OCI-LY3 (cell line): ENCODE data around the gene WDR86.

Experiments used
- EZH2phosphoT487 ChIP-seq: fragments of 200-600 bp; shearing (Covaris generic); IDR thresholded peaks from 2 replicates; pipeline ENCODE4 v1.6.1; 2018; ENCODE audit warnings: antibody characterized with exemption, mixed run types, low read depth
- TF ChIP-seq, protein P1 (sequence below): fragments of 200-600, 300-600 bp; sonication (generic); IDR thresholded peaks from 2 replicates; pipeline ENCODE4 v1.5.1; 2014; ENCODE audit warnings: antibody characterized with exemption, low read length, low read depth

- TF ChIP-seq, protein P1, sequence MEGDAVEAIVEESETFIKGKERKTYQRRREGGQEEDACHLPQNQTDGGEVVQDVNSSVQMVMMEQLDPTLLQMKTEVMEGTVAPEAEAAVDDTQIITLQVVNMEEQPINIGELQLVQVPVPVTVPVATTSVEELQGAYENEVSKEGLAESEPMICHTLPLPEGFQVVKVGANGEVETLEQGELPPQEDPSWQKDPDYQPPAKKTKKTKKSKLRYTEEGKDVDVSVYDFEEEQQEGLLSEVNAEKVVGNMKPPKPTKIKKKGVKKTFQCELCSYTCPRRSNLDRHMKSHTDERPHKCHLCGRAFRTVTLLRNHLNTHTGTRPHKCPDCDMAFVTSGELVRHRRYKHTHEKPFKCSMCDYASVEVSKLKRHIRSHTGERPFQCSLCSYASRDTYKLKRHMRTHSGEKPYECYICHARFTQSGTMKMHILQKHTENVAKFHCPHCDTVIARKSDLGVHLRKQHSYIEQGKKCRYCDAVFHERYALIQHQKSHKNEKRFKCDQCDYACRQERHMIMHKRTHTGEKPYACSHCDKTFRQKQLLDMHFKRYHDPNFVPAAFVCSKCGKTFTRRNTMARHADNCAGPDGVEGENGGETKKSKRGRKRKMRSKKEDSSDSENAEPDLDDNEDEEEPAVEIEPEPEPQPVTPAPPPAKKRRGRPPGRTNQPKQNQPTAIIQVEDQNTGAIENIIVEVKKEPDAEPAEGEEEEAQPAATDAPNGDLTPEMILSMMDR: no peak
- no peak for TF ChIP-seq EZH2phosphoT487
Measured at GRCh38 chr7:151336027-151336708, 73.7 kb downstream of the WDR86 start.
